Stimulated activated CD8-positive, alpha-beta memory T cell treated with anti-CD3 and anti-CD28 coated beads, Interleukin-15, amount 100 ng/mL, for 1 hour (primary cell): ENCODE data around the gene SRP14.

ENCODE experiments used
- DNase-seq: peaks from one replicate; pipeline ENCODE4 v3.0.0-alpha.2; 2020; ENCODE audit warnings: low read depth

The SRP14 gene

GRCh38 chr15:40067921-40068624 lies 29.1 kb upstream of the SRP14 start:
- DNase-seq = no peak

GRCh38 chr15:40066589-40066988 lies 27.6 kb upstream of the SRP14 start:
- DNase-seq = no peak

GRCh38 chr15:40065166-40065565 lies 26.2 kb upstream of the SRP14 start:
- DNase-seq = no peak

- DNase-seq = no peak
Observed at GRCh38 chr15:40064231-40064894, 25.4 kb upstream of the SRP14 start.

GRCh38 chr15:40063563-40064011 lies 24.6 kb upstream of the SRP14 start:
- no peak for DNase-seq

- no peak for DNase-seq
Observed at GRCh38 chr15:40062816-40063562, 24.0 kb upstream of the SRP14 start.

- no peak for DNase-seq
Observed at GRCh38 chr15:40061212-40061901, 22.4 kb upstream of the SRP14 start.

- DNase-seq = no peak
Observed at GRCh38 chr15:40060236-40060961, 21.4 kb upstream of the SRP14 start.

- DNase-seq = no peak
Observed at GRCh38 chr15:40059821-40060220, 20.8 kb upstream of the SRP14 start.

- no peak for DNase-seq
Observed at GRCh38 chr15:40058476-40059140, 19.6 kb upstream of the SRP14 start.

- DNase-seq = no peak
Observed at GRCh38 chr15:40055576-40056293, 16.8 kb upstream of the SRP14 start.

GRCh38 chr15:40054855-40055575 lies 16.0 kb upstream of the SRP14 start:
- DNase-seq = no peak

- no peak for DNase-seq
Observed at GRCh38 chr15:40054605-40054854, 15.5 kb upstream of the SRP14 start.

GRCh38 chr15:40053831-40054604 lies 15.0 kb upstream of the SRP14 start:
- no peak for DNase-seq

GRCh38 chr15:40053079-40053830 lies 14.3 kb upstream of the SRP14 start:
- DNase-seq = no peak

GRCh38 chr15:40052604-40053003 lies 13.6 kb upstream of the SRP14 start:
- DNase-seq = no peak

GRCh38 chr15:40051616-40052415 lies 12.8 kb upstream of the SRP14 start:
- DNase-seq = no peak
